Upper lobe of right lung (tissue), 1 donor: ENCODE results near the gene FOXP1. TPM values are rescaled to one million over a fixed set of nuclear protein-coding genes. Genes with fewer than 3 reads are reported as not detected.

ENCODE experiments used
- ATAC-seq: fragments of 200-7000 bp; cut with Tn5 transposase; one replicate; pipeline ENCODE4 v1.9.1; 2020; ENCODE audit warnings: mild to moderate bottlenecking, moderate library complexity
- DNase-seq: peaks from one replicate; pipeline ENCODE4 v3.0.0-alpha.2; 2020
- H3K27ac ChIP-seq: fragments of 200-600 bp; one replicate; pipeline ENCODE4 v1.8.0; 2022
- H3K27me3 ChIP-seq: fragments of 200-600 bp; one replicate; pipeline ENCODE4 v1.8.0; 2022; ENCODE audit warnings: mild to moderate bottlenecking
- H3K36me3 ChIP-seq: fragments of 200-600 bp; one replicate; pipeline ENCODE4 v1.8.0; 2022
- H3K4me1 ChIP-seq: fragments of 200-600 bp; one replicate; pipeline ENCODE4 v1.8.0; 2022
- H3K4me3 ChIP-seq: fragments of 200-600 bp; one replicate; pipeline ENCODE4 v1.8.0; 2022; ENCODE audit warnings: mild to moderate bottlenecking
- H3K9me3 ChIP-seq: fragments of 200-600 bp; one replicate; pipeline ENCODE4 v1.8.0; 2022
- intact Hi-C: fragments of 100-400 bp; cut with DNase I; formaldehyde crosslinking; loops from one replicate; pipeline ENCODE4 v1.11.0; 2022
- total RNA-seq: library from RNA; stranded (reverse); fragmentation: NEBNext Ultra II Directional; extraction: Animal tissue kit (Norgen Biotek cat#: 25700); gene quantifications from one replicate; pipeline ENCODE4 v1.2.1, GENCODE V29; 2021
- TF ChIP-seq, protein P1 (sequence below): fragments of 200-600 bp; IDR thresholded peaks from one replicate; pipeline ENCODE4 v1.8.0; 2022; ENCODE audit warnings: antibody characterized with exemption
- donor health status: DM: no; HTN: yes; CAD: no; lungs with severe emphysema.

The FOXP1 gene
- total RNA-seq, 1 donor from 2014 or later: 140 TPM

GRCh38 chr3:71026634-71027578 is 556.6 kb downstream of the FOXP1 start:
- H3K27me3 ChIP-seq: no peaks in the 10 kb centered on the region
- peak; percentile 62 for ATAC-seq
- H3K4me1 ChIP-seq: peaks cover 21% of the 10 kb centered on the region
- H3K9me3 ChIP-seq: no peaks in the 10 kb centered on the region
- no peak overlapping the region for H3K4me3 ChIP-seq
- no peak for DNase-seq
- no peak overlapping the region for H3K27ac ChIP-seq
- intact Hi-C loops: no loop called here
- H3K36me3 ChIP-seq: no peaks in the 10 kb centered on the region
- TF ChIP-seq, protein P1, sequence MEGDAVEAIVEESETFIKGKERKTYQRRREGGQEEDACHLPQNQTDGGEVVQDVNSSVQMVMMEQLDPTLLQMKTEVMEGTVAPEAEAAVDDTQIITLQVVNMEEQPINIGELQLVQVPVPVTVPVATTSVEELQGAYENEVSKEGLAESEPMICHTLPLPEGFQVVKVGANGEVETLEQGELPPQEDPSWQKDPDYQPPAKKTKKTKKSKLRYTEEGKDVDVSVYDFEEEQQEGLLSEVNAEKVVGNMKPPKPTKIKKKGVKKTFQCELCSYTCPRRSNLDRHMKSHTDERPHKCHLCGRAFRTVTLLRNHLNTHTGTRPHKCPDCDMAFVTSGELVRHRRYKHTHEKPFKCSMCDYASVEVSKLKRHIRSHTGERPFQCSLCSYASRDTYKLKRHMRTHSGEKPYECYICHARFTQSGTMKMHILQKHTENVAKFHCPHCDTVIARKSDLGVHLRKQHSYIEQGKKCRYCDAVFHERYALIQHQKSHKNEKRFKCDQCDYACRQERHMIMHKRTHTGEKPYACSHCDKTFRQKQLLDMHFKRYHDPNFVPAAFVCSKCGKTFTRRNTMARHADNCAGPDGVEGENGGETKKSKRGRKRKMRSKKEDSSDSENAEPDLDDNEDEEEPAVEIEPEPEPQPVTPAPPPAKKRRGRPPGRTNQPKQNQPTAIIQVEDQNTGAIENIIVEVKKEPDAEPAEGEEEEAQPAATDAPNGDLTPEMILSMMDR: no peak

- intact Hi-C loops: no loop called here
- no peak for ATAC-seq
- H3K4me3 ChIP-seq: no peak overlapping the region
- H3K9me3 ChIP-seq: no peaks in the 10 kb centered on the region
- H3K27ac ChIP-seq: no peak overlapping the region
- TF ChIP-seq, protein P1: no peak
- no peaks in the 10 kb centered on the region for H3K36me3 ChIP-seq
- peaks cover 7% of the 10 kb centered on the region for H3K4me1 ChIP-seq
- H3K27me3 ChIP-seq: no peaks in the 10 kb centered on the region
- no peak for DNase-seq
These were observed 558.0 kb downstream of the FOXP1 start for GRCh38 chr3:71025516-71025915.

DNA sequence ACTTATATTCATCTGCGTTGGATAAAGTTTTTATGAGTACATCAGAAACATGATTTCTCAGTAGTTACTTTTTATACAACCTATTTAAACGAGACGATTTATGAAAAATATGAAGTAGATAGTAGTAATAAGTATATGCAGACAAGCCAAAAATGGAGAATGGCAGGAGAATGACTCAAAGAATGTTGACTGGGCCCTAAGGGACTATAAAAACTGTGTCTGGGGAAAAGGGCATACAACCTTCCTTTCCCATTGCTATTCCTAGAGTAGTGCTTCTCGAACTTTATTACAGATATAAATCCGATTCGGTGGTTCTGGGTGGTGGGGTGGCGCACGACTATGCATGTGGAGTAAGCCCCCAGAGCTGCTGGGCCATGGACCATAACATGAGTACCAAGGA is 558.5 kb downstream of the FOXP1 start:
- TF ChIP-seq, protein P1: no peak
- DNase-seq (no peak), ATAC-seq (no peak)
- H3K27me3 ChIP-seq: no peaks in the 10 kb centered on the region
- no peak overlapping the region for H3K4me3 ChIP-seq
- no peaks in the 10 kb centered on the region for H3K36me3 ChIP-seq
- H3K9me3 ChIP-seq: no peaks in the 10 kb centered on the region
- intact Hi-C loops: no loop called here
- no peak overlapping the region for H3K27ac ChIP-seq
- peaks cover 5% of the 10 kb centered on the region for H3K4me1 ChIP-seq

- ATAC-seq: peak; percentile 53
- H3K9me3 ChIP-seq: no peaks in the 10 kb centered on the region
- H3K4me3 ChIP-seq: no peak overlapping the region
- peaks cover 5% of the 10 kb centered on the region for H3K4me1 ChIP-seq
- no peaks in the 10 kb centered on the region for H3K27me3 ChIP-seq
- TF ChIP-seq, protein P1: peak; percentile 23
- DNase-seq: no peak
- no peaks in the 10 kb centered on the region for H3K36me3 ChIP-seq
- no peak overlapping the region for H3K27ac ChIP-seq
- intact Hi-C loops: no loop called here
These were observed 560.8 kb downstream of the FOXP1 start for GRCh38 chr3:71022551-71023335.

GRCh38 chr3:71018799-71019198 is 564.7 kb downstream of the FOXP1 start:
- peaks cover 9% of the 10 kb centered on the region for H3K36me3 ChIP-seq
- DNase-seq: no peak
- H3K27ac ChIP-seq: no peak overlapping the region
- H3K27me3 ChIP-seq: no peaks in the 10 kb centered on the region
- no peak for ATAC-seq
- H3K9me3 ChIP-seq: no peaks in the 10 kb centered on the region
- intact Hi-C loops: no loop called here
- TF ChIP-seq, protein P1: no peak
- H3K4me3 ChIP-seq: no peak overlapping the region
- peaks cover 9% of the 10 kb centered on the region for H3K4me1 ChIP-seq
